IMR-90 (cell line): ENCODE results near the gene ALDH8A1. TPM values are rescaled to one million over a fixed set of nuclear protein-coding genes. Genes with fewer than 3 reads are reported as not detected.

ENCODE experiments used
- ATAC-seq: fragments of 200-7000 bp; cut with Tn5 transposase; 2 replicates; pipeline ENCODE4 v1.9.1; 2020; ENCODE audit warnings: low read depth, mild to moderate bottlenecking, moderate library complexity
- BruUV-seq: library from RNA; stranded (reverse); fragments of 400-500 nt; replicated peaks from 2 replicates; lab custom pipeline; 2021; lab: Mats Ljungman, UMichigan
- CTCF ChIA-PET: fragments of 300-600 bp; formaldehyde crosslinking; extraction: SDS; loops from one replicate; lab custom pipeline; 2021; ENCODE audit warnings: antibody characterized with exemption; lab: Yijun Ruan, JAX
- POLR2A ChIA-PET: fragments of 300-600 bp; sonication (Branson Sonifier 250); formaldehyde crosslinking; loops from one replicate; lab custom pipeline; 2022; ENCODE audit warnings: antibody characterized with exemption; ENCODE audit not compliant: unreplicated experiment; lab: Charles Lee
- DNase-seq: peaks from one replicate; pipeline ENCODE4 v3.0.0; 2013
- H2AFZ ChIP-seq: replicated peaks from 2 replicates; pipeline ENCODE3; 2013; ENCODE audit warnings: low read length, mild to moderate bottlenecking; ENCODE audit not compliant: poor library complexity
- H2AK5ac ChIP-seq: 2 replicates; pipeline ENCODE4 v1.6.1; 2013; ENCODE audit warnings: low read depth, low read length, inconsistent platforms
- H2AK9ac ChIP-seq: replicated peaks from 2 replicates; pipeline ENCODE3; 2013; ENCODE audit warnings: mild to moderate bottlenecking, low read depth, low read length, moderate library complexity; ENCODE audit not compliant: poor library complexity
- H2BK120ac ChIP-seq: 2 replicates; pipeline ENCODE4 v1.6.1; 2013; ENCODE audit warnings: low read depth, low read length, inconsistent platforms
- H2BK15ac ChIP-seq: 3 replicates; pipeline ENCODE4 v1.6.1; 2013; ENCODE audit warnings: low read depth, low read length, inconsistent platforms
- H2BK20ac ChIP-seq: 2 replicates; pipeline ENCODE4 v1.6.1; 2013; ENCODE audit warnings: low read depth, mild to moderate bottlenecking, inconsistent platforms, low read length, moderate library complexity
- H2BK5ac ChIP-seq: 2 replicates; pipeline ENCODE4 v1.6.1; 2013; ENCODE audit warnings: mild to moderate bottlenecking, low read depth, low read length, inconsistent platforms; ENCODE audit not compliant: poor library complexity, severe bottlenecking
- H3K14ac ChIP-seq: replicated peaks from 2 replicates; pipeline ENCODE4 v1.6.1; 2013; ENCODE audit warnings: low read depth, low read length, inconsistent platforms
- H3K18ac ChIP-seq: 2 replicates; pipeline ENCODE4 v1.6.1; 2013; ENCODE audit warnings: low read depth, low read length, control low read depth
- H3K23ac ChIP-seq: 2 replicates; pipeline ENCODE4 v1.6.1; 2013; ENCODE audit warnings: low read depth, low read length, inconsistent platforms
- H3K27ac ChIP-seq: 2 replicates; pipeline ENCODE4 v1.5.1; 2013; ENCODE audit warnings: mild to moderate bottlenecking, control low read depth, low read length; ENCODE audit not compliant: insufficient read depth
- H3K27me3 ChIP-seq: 2 replicates; pipeline ENCODE4 v1.6.1; 2013; ENCODE audit warnings: low read length; ENCODE audit not compliant: control insufficient read depth, insufficient read depth
- H3K36me3 ChIP-seq: 2 replicates; pipeline ENCODE4 v1.6.1; 2013; ENCODE audit warnings: low read length, mixed read lengths; ENCODE audit not compliant: control insufficient read depth, insufficient read depth
- H3K4ac ChIP-seq: 2 replicates; pipeline ENCODE4 v1.6.1; 2013; ENCODE audit warnings: low read depth, low read length, inconsistent platforms
- H3K4me1 ChIP-seq: 2 replicates; pipeline ENCODE4 v1.6.1; 2013; ENCODE audit warnings: low read length, mixed read lengths; ENCODE audit not compliant: control insufficient read depth, insufficient read depth
- H3K4me2 ChIP-seq: 2 replicates; pipeline ENCODE4 v1.6.1; 2013; ENCODE audit warnings: low read depth, mild to moderate bottlenecking, control low read depth, low read length, moderate library complexity
- H3K4me3 ChIP-seq: 2 replicates; pipeline ENCODE4 v1.5.1; 2013; ENCODE audit warnings: low read depth, mild to moderate bottlenecking, control low read depth, low read length, moderate library complexity; ENCODE audit not compliant: insufficient read depth
- H3K56ac ChIP-seq: 2 replicates; pipeline ENCODE4 v1.6.1; 2013; ENCODE audit warnings: low read length, inconsistent platforms; ENCODE audit not compliant: insufficient read depth; ENCODE audit errors: extremely low read depth
- H3K79me1 ChIP-seq, 2 experiments: 2 replicates each; pipeline ENCODE4 v1.6.1; 2013; ENCODE audit warnings: low read length in 2 of 2, inconsistent platforms in 1 of 2, low read depth in 1 of 2
- H3K9ac ChIP-seq: 2 replicates; pipeline ENCODE4 v1.6.1; 2013; ENCODE audit warnings: low read depth, low read length, control low read depth
- H3K9me1 ChIP-seq: 2 replicates; pipeline ENCODE4 v1.6.1; 2013; ENCODE audit warnings: low read length, inconsistent platforms; ENCODE audit not compliant: insufficient read depth
- H3K9me3 ChIP-seq: 2 replicates; pipeline ENCODE4 v1.6.1; 2013; ENCODE audit warnings: low read length; ENCODE audit not compliant: control insufficient read depth, insufficient read depth
- H4K20me1 ChIP-seq: 2 replicates; pipeline ENCODE4 v1.6.1; 2013; ENCODE audit warnings: low read length, inconsistent platforms; ENCODE audit not compliant: insufficient read depth
- H4K5ac ChIP-seq: 2 replicates; pipeline ENCODE4 v1.6.1; 2013; ENCODE audit warnings: mild to moderate bottlenecking, low read depth, low read length, control low read depth
- H4K8ac ChIP-seq, 2 experiments: 2 replicates each; pipeline ENCODE4 v1.6.1; 2013; ENCODE audit warnings: low read depth in 2 of 2, low read length in 2 of 2, control low read depth in 1 of 2, inconsistent platforms in 1 of 2
- H4K91ac ChIP-seq: 2 replicates; pipeline ENCODE4 v1.6.1; 2013; ENCODE audit warnings: low read depth, low read length, inconsistent platforms; ENCODE audit not compliant: insufficient read depth
- MXI1 ChIP-seq: IDR thresholded peaks from 2 replicates; pipeline ENCODE4 v1.6.1; 2012; ENCODE audit warnings: low read depth, mild to moderate bottlenecking, low read length, moderate library complexity, borderline replicate concordance
- NFE2L2 ChIP-seq: fragments of 150-350 bp; IDR thresholded peaks from 2 replicates; pipeline ENCODE4 v1.6.1; 2016; ENCODE audit warnings: low read depth, mild to moderate bottlenecking, low read length
- POLR2A ChIP-seq: IDR thresholded peaks from 2 replicates; pipeline ENCODE4 v1.6.1; 2012; ENCODE audit warnings: mild to moderate bottlenecking, low read depth, low read length
- RCOR1 ChIP-seq: IDR thresholded peaks from 2 replicates; pipeline ENCODE4 v1.6.1; 2012; ENCODE audit warnings: mild to moderate bottlenecking, low read length, improper control_type of control experiment; ENCODE audit not compliant: insufficient replicate concordance
- WGBS, 2 experiments: methylation state at CpG; one replicate each; pipeline versions ENCODE4 v1.1.5 to v1.1.7; 2013; ENCODE audit warnings: missing lambda C conversion rate in 2 of 2; ENCODE audit not compliant: insufficient read length in 1 of 2; ENCODE audit errors: extremely low coverage in 2 of 2; 5-methylcytosine and 5-hydroxymethylcytosine counted together
- dilution Hi-C: fragments of 300-500 bp; cut with HindIII; formaldehyde crosslinking; loops from one replicate; pipeline ENCODE4 v1.14.3; 2018; ENCODE audit warnings: low sequenced_read_pairs; ENCODE audit not compliant: unreplicated experiment
- in situ Hi-C: fragments of 300-500 bp; cut with MboI; formaldehyde crosslinking; loops from 3 replicates; pipeline ENCODE4 v1.14.3; 2019; ENCODE audit warnings: low sequenced_read_pairs, inconsistent platforms, mixed read lengths
- intact Hi-C: fragments of 100-400 bp; cut with micrococcal nuclease; formaldehyde crosslinking; loops from 2 replicates; pipeline ENCODE4 v1.10.0; 2022
- polyA plus RNA-seq, 3 experiments: library from polyadenylated mRNA; depleted of rRNA; stranded (reverse); fragments of >200 nt; gene quantifications; 2 replicates each; pipeline ENCODE4 v1.2.3, GENCODE V29; 2012; ENCODE audit warnings: low replicate concordance in 1 of 3
- total RNA-seq: library from RNA; depleted of rRNA; stranded (reverse); fragments of >200 nt; gene quantifications from 2 replicates; pipeline ENCODE4 v1.2.3, GENCODE V29; 2012
- TF ChIP-seq, protein P1 (sequence below): conservative IDR thresholded peaks from 2 replicates; pipeline ENCODE4 v1.5.1; 2012; ENCODE audit warnings: mild to moderate bottlenecking, low read depth, low read length, improper control_type of control experiment

ALDH8A1 gene
- total and polyA plus RNA-seq, 2 of the 4 experiments (the other 2 are of a cell fraction): under 0.01 to 0.15 TPM

GRCh38 chr6:134964451-134965203 is 14.7 kb upstream of the ALDH8A1 start:
- peaks cover 5% of the 10 kb centered on the region for H3K36me3 ChIP-seq
- BruUV-seq: no TSS peak
- intact Hi-C loops: no loop called here
- H3K56ac ChIP-seq: no peak overlapping the region
- no peak overlapping the region for H3K23ac ChIP-seq
- H2AK9ac ChIP-seq: no peak overlapping the region
- H4K5ac ChIP-seq: no peak overlapping the region
- ChIA-PET CTCF (interaction anchor here (0.9 kb wide), 1 partner anchor 10 kb away, joined by 3 read pairs; no protein-coding TSS in a partner anchor), POLR2A (no interaction called here)
- H2AFZ ChIP-seq: no peak overlapping the region
- TF ChIP-seq MXI1 (no peak), RCOR1 (no peak), NFE2L2 (no peak), POLR2A (no peak)
- TF ChIP-seq, protein P1, sequence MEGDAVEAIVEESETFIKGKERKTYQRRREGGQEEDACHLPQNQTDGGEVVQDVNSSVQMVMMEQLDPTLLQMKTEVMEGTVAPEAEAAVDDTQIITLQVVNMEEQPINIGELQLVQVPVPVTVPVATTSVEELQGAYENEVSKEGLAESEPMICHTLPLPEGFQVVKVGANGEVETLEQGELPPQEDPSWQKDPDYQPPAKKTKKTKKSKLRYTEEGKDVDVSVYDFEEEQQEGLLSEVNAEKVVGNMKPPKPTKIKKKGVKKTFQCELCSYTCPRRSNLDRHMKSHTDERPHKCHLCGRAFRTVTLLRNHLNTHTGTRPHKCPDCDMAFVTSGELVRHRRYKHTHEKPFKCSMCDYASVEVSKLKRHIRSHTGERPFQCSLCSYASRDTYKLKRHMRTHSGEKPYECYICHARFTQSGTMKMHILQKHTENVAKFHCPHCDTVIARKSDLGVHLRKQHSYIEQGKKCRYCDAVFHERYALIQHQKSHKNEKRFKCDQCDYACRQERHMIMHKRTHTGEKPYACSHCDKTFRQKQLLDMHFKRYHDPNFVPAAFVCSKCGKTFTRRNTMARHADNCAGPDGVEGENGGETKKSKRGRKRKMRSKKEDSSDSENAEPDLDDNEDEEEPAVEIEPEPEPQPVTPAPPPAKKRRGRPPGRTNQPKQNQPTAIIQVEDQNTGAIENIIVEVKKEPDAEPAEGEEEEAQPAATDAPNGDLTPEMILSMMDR: no peak
- DNase-seq (no peak), ATAC-seq (no peak)
- H3K14ac ChIP-seq: no peak overlapping the region
- in situ Hi-C loops: no loop called here
- no CpG with 5 or more reads among the region's 1 CpG for WGBS, 2 experiments
- no peak overlapping the region for H4K91ac ChIP-seq
- dilution Hi-C loops: no loop called here
- H2BK20ac ChIP-seq: no peak overlapping the region
- H3K4me1 ChIP-seq: no peaks in the 10 kb centered on the region
- H3K27ac ChIP-seq: no peak overlapping the region
- H3K4ac ChIP-seq: no peak overlapping the region
- no peak overlapping the region for H3K18ac ChIP-seq
- H3K9ac ChIP-seq: no peak overlapping the region
- no peak overlapping the region for H2BK15ac ChIP-seq
- no peak overlapping the region for H2BK5ac ChIP-seq
- no peak overlapping the region for H2BK120ac ChIP-seq
- no peaks in the 10 kb centered on the region for H4K20me1 ChIP-seq
- H3K4me3 ChIP-seq: no peak overlapping the region
- no peaks in the 10 kb centered on the region for H3K9me1 ChIP-seq
- H3K4me2 ChIP-seq: no peak overlapping the region
- H3K9me3 ChIP-seq: no peaks in the 10 kb centered on the region
- no peaks in the 10 kb centered on the region for H3K27me3 ChIP-seq
- no peaks in the 10 kb centered on the region for H3K79me1 ChIP-seq
- H4K8ac ChIP-seq: no peak overlapping the region
- H2AK5ac ChIP-seq: no peak overlapping the region
